HG02678 (cell line): ENCODE data around the gene RPS6KA2.

Experiments used
- ATAC-seq: cut with Tn5 transposase; IDR thresholded peaks from one replicate; pipeline ENCODE4 v1.9.1; 2021; ENCODE audit warnings: mild to moderate bottlenecking, moderate library complexity; ENCODE audit not compliant: unreplicated experiment

RPS6KA2 gene

GRCh38 chr6:166656230-166657151 is 29.4 kb upstream of the RPS6KA2 start:
- ATAC-seq: no peak

- no peak for ATAC-seq
Observed at GRCh38 chr6:166655713-166656229, 28.7 kb upstream of the RPS6KA2 start.

GRCh38 chr6:166655251-166655650 is 28.2 kb upstream of the RPS6KA2 start:
- ATAC-seq: no peak

- no peak for ATAC-seq
Observed at GRCh38 chr6:166654573-166654972, 27.5 kb upstream of the RPS6KA2 start.

GRCh38 chr6:166653639-166653941 is 26.5 kb upstream of the RPS6KA2 start:
- ATAC-seq: no peak

- ATAC-seq: no peak
Observed at GRCh38 chr6:166650824-166651807, 24.1 kb upstream of the RPS6KA2 start.

- ATAC-seq: no peak
Observed at GRCh38 chr6:166650047-166650446, 23.0 kb upstream of the RPS6KA2 start.

GRCh38 chr6:166648846-166649245 is 21.8 kb upstream of the RPS6KA2 start:
- ATAC-seq: no peak

GRCh38 chr6:166647896-166648295 is 20.8 kb upstream of the RPS6KA2 start:
- no peak for ATAC-seq

GRCh38 chr6:166646716-166647115 is 19.7 kb upstream of the RPS6KA2 start:
- ATAC-seq: no peak

- no peak for ATAC-seq
Observed at GRCh38 chr6:166645896-166646295, 18.8 kb upstream of the RPS6KA2 start.

- no peak for ATAC-seq
Observed at GRCh38 chr6:166644681-166645080, 17.6 kb upstream of the RPS6KA2 start.

- no peak for ATAC-seq
Observed at GRCh38 chr6:166643891-166644590, 17.0 kb upstream of the RPS6KA2 start.

GRCh38 chr6:166642646-166643045 is 15.6 kb upstream of the RPS6KA2 start:
- ATAC-seq: no peak

- ATAC-seq: peak; percentile 67
Observed at GRCh38 chr6:166640342-166641043, 13.4 kb upstream of the RPS6KA2 start.

GRCh38 chr6:166639921-166640320 is 12.9 kb upstream of the RPS6KA2 start:
- ATAC-seq: no peak

- ATAC-seq: no peak
Observed at GRCh38 chr6:166638573-166638964, 11.5 kb upstream of the RPS6KA2 start.

- ATAC-seq: no peak
Observed at GRCh38 chr6:166637812-166638572, 10.9 kb upstream of the RPS6KA2 start.

- ATAC-seq: no peak
Observed at GRCh38 chr6:166636934-166637333, 9.9 kb upstream of the RPS6KA2 start.
